Neuron (in vitro differentiated cells): ENCODE data around the gene IQUB.
"Not testable (repeated sequence)": the region's sequence is repeated elsewhere in the genome, so short reads cannot be mapped to it uniquely, and the experiment has no call there.

Source experiments
- H2AFZ ChIP-seq: one replicate; pipeline ENCODE4 v1.6.1; 2013; ENCODE audit warnings: low read depth, mild to moderate bottlenecking, inconsistent platforms, low read length, moderate library complexity
- H3K27me3 ChIP-seq: one replicate; pipeline ENCODE4 v1.6.1; 2013; ENCODE audit warnings: low read length; ENCODE audit not compliant: insufficient read depth
- H3K36me3 ChIP-seq: one replicate; pipeline ENCODE4 v1.6.1; 2013; ENCODE audit warnings: low read length; ENCODE audit not compliant: insufficient read depth
- H3K4me1 ChIP-seq: one replicate; pipeline ENCODE4 v1.6.1; 2013; ENCODE audit warnings: low read length; ENCODE audit not compliant: insufficient read depth
- H3K4me3 ChIP-seq: 2 replicates; pipeline ENCODE4 v1.5.1; 2013; ENCODE audit warnings: mild to moderate bottlenecking, low read length, moderate library complexity
- H3K9me3 ChIP-seq: one replicate; pipeline ENCODE4 v1.6.1; 2013; ENCODE audit warnings: low read length

Gene IQUB

GRCh38 chr7:123498601-123499000 is 35.8 kb downstream of the IQUB start:
- H3K4me1 ChIP-seq, result no peaks in the 10 kb centered on the region
- H3K36me3 ChIP-seq, result no peaks in the 10 kb centered on the region
- H3K4me3 ChIP-seq, result no peak overlapping the region
- no peak overlapping the region for H2AFZ ChIP-seq
- no peaks in the 10 kb centered on the region for H3K9me3 ChIP-seq
- no peaks in the 10 kb centered on the region for H3K27me3 ChIP-seq

DNA sequence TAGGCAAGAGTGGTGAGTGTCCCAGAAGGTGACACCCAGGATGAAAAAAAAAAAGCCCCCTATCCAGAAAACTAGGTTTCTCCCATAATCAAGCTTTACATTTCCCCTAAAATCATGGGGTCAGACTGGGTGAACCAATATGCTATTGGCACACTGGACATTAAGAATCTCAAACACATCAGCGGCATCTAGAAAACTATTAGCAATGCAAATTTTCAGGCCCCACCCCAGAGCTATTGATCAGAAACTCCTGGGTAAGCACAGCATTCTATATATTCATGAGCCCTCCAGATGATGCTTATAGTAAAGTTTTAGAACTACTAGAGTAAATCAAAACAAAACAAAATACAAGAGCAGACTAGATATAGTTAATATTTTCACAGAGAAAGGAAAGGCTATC is 36.4 kb downstream of the IQUB start:
- Histone ChIP-seq H3K9me3 (no peaks in the 10 kb centered on the region), H3K4me3 (no peak overlapping the region), H3K27me3 (no peaks in the 10 kb centered on the region)

DNA sequence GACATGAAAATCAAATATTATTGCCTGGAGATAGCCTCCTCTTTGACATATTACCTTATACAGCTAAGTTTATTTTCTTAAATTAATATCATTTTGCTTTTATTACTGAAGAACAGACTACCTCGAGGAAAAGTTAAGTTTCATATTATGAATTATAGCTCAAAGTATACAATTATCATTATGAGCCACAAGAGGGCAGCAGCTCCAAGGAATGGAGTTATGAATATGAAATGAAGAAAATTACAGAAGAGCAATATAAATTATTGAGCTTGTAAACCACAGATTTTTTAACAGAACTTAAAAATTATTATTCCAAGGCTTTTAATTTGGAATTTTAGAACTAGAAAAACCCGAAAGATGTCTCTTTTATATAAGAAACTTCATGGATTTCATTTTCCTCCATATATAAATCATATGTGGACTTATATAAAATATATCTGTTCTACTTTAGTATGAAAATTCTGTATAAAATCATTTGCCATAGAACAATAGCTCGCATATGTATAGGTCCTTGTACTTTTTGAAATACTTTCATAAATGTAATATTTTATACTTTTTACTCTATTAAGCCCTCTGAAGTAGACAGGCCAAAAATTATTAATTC is 40.1 kb downstream of the IQUB start:
- H3K4me3 ChIP-seq, result no peak overlapping the region
- no peaks in the 10 kb centered on the region for H3K9me3 ChIP-seq
- no peaks in the 10 kb centered on the region for H3K27me3 ChIP-seq

More for the DNA sequence above, 36.4 kb downstream of the IQUB start:
- Histone ChIP-seq H3K36me3 (no peaks in the 10 kb centered on the region), H3K4me1 (no peaks in the 10 kb centered on the region), H2AFZ (no peak overlapping the region)

DNA sequence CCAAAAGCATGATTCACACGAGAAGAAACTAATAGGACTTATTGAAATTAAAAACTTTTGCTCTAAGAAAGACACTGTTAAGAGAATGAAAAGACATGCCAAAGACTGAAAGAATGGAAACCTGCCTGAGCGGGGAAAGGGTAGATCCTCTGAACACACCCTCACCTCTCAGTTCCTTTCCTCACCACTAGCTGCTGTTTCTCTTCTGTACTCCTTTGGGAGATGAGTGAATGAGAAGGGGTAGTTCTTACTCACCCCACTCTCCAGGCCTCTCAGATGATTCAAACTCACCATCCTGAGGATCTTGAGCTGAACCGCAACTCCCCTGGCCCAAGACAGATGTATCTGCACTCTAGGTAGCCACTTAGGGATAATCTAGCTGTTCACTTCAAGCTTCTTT is 41.9 kb downstream of the IQUB start:
- H3K27me3 ChIP-seq, result no peaks in the 10 kb centered on the region
- H3K4me3 ChIP-seq, result no peak overlapping the region
- H3K4me1 ChIP-seq, result no peaks in the 10 kb centered on the region
- no peaks in the 10 kb centered on the region for H3K9me3 ChIP-seq
- H3K36me3 ChIP-seq, result no peaks in the 10 kb centered on the region
- H2AFZ ChIP-seq, result no peak overlapping the region

More for the DNA sequence above, 40.1 kb downstream of the IQUB start:
- H3K36me3 ChIP-seq, result no peaks in the 10 kb centered on the region
- no peaks in the 10 kb centered on the region for H3K4me1 ChIP-seq
- no peak overlapping the region for H2AFZ ChIP-seq

- Histone ChIP-seq H3K36me3 (no peaks in the 10 kb centered on the region), H3K4me1 (no peaks in the 10 kb centered on the region), H3K9me3 (no peaks in the 10 kb centered on the region), H3K4me3 (no peak overlapping the region), H3K27me3 (no peaks in the 10 kb centered on the region), H2AFZ (no peak overlapping the region)
Measured at GRCh38 chr7:123485721-123486120, 48.7 kb downstream of the IQUB start.

GRCh38 chr7:123485187-123485586 is 49.2 kb downstream of the IQUB start:
- H2AFZ ChIP-seq, result no peak overlapping the region
- no peak overlapping the region for H3K4me3 ChIP-seq
- no peaks in the 10 kb centered on the region for H3K36me3 ChIP-seq
- no peaks in the 10 kb centered on the region for H3K9me3 ChIP-seq
- H3K4me1 ChIP-seq, result no peaks in the 10 kb centered on the region
- H3K27me3 ChIP-seq, result no peaks in the 10 kb centered on the region

DNA sequence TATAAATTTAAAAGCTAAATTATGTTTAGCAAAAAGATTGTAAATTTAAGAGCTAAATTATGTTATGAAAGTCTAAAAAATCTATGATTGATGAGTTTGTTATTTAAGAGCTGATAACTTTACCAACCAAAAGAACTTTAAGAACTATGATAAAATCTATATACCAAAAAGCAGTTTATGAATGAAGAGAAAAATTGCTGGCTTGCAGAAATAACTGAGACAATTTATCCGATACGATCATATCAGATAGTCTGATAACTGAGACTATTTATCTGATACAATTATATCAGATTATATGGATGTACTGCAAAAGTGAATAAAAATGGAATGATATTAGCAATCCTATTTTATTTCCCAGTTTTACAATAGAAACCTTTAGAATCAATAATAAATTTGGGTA is 50.2 kb downstream of the IQUB start:
- no peaks in the 10 kb centered on the region for H3K36me3 ChIP-seq

GRCh38 chr7:123480107-123480506 is 54.3 kb downstream of the IQUB start:
- Histone ChIP-seq H3K4me1 (no peaks in the 10 kb centered on the region), H3K4me3 (no peak overlapping the region), H3K27me3 (no peaks in the 10 kb centered on the region), H3K36me3 (no peaks in the 10 kb centered on the region), H2AFZ (no peak overlapping the region), H3K9me3 (no peaks in the 10 kb centered on the region)

More for the DNA sequence above, 50.2 kb downstream of the IQUB start:
- H3K4me1 ChIP-seq, result no peaks in the 10 kb centered on the region
- H3K9me3 ChIP-seq, result no peaks in the 10 kb centered on the region
- no peaks in the 10 kb centered on the region for H3K27me3 ChIP-seq
- no peak overlapping the region for H2AFZ ChIP-seq
- H3K4me3 ChIP-seq, result no peak overlapping the region

- H3K27me3 ChIP-seq, H3K4me1 ChIP-seq, H3K4me3 ChIP-seq, H3K36me3 ChIP-seq, H2AFZ ChIP-seq, H3K9me3 ChIP-seq: not testable (repeated sequence)
Measured at GRCh38 chr7:123478056-123478455, 56.3 kb downstream of the IQUB start.

GRCh38 chr7:123472750-123473445 is 61.5 kb downstream of the IQUB start:
- no peak overlapping the region for H2AFZ ChIP-seq
- H3K4me3 ChIP-seq, result no peak overlapping the region
- no peaks in the 10 kb centered on the region for H3K9me3 ChIP-seq
- no peaks in the 10 kb centered on the region for H3K36me3 ChIP-seq
- peaks cover 5% of the 10 kb centered on the region for H3K4me1 ChIP-seq
- no peaks in the 10 kb centered on the region for H3K27me3 ChIP-seq

DNA sequence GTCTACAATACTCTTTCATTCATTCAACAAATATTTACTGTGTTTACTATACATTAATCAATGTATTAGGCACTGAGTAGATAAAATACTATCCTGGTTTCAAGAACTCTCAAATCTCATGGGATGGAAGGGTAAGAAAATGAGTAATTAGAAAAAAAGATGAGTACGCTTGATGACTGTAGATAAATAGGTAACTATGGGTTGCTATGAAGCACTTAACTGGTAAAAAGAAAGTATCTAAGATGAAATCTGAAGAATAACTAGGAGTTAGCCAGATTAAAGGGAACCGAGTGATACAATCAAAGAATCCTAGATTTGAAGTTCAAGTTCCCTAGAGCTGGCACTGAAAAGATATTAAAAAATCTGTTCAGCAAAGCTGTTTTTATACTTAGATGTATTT is 62.1 kb downstream of the IQUB start:
- Histone ChIP-seq H3K36me3 (no peaks in the 10 kb centered on the region), H3K27me3 (no peaks in the 10 kb centered on the region), H2AFZ (no peak overlapping the region), H3K9me3 (no peaks in the 10 kb centered on the region), H3K4me3 (no peak overlapping the region), H3K4me1 (peaks cover 5% of the 10 kb centered on the region)

DNA sequence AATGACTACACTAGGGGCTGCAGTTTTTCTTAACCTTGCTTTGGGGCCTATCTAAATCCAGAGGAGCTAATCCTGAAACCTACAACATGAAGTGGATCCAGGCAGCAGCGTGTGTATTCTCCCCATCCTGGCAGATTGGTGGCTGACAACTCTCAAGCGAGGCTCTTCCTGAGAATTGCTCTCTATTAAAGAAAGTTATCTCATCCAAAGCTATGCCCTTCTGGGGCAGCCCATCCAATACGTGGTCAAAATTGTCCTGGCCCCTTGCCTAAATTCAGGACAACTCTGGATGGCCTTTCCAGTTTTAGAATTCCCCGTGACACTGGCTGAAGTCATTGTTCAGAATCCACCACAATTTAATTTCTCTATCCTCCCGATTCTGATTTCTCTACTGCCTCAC is 66.1 kb downstream of the IQUB start:
- H3K36me3 ChIP-seq, result no peaks in the 10 kb centered on the region
- peaks cover 11% of the 10 kb centered on the region for H3K4me1 ChIP-seq
- H3K9me3 ChIP-seq, result no peaks in the 10 kb centered on the region
- H3K27me3 ChIP-seq, result no peaks in the 10 kb centered on the region
- no peak overlapping the region for H2AFZ ChIP-seq
- no peak overlapping the region for H3K4me3 ChIP-seq

GRCh38 chr7:123463890-123464289 is 70.5 kb downstream of the IQUB start:
- Histone ChIP-seq H3K27me3 (no peaks in the 10 kb centered on the region), H2AFZ (peak overlapping the region; percentile 61), H3K36me3 (no peaks in the 10 kb centered on the region), H3K9me3 (no peaks in the 10 kb centered on the region), H3K4me1 (peaks cover 6% of the 10 kb centered on the region), H3K4me3 (no peak overlapping the region)

DNA sequence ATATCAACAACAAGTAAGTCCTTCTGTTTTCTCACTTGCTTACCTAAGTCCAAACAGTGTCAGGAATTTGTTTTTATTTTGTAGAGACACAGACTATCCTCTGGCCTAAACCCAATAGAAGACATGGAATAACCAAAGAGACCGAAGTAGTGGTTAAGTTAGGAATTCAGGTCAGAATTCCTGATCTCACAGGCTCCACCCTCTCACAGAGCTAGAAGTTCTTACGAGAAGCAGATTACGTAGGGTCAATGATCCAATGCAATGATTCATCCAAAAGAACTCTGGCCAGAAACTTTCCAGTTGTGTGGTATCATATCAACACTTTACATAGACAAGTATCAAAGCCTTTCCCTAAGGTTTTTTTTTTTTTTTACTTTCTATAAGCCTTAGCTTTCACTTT is 73.8 kb downstream of the IQUB start:
- Histone ChIP-seq H3K9me3 (no peaks in the 10 kb centered on the region), H2AFZ (no peak overlapping the region), H3K4me3 (no peak overlapping the region), H3K36me3 (no peaks in the 10 kb centered on the region), H3K27me3 (no peaks in the 10 kb centered on the region), H3K4me1 (peaks cover 6% of the 10 kb centered on the region)
